IMR-90 (cell line): ENCODE data around the gene HELZ. TPM values are rescaled to one million over a fixed set of nuclear protein-coding genes. Genes with fewer than 3 reads are reported as not detected.

ENCODE experiments used
- ATAC-seq: fragments of 200-7000 bp; cut with Tn5 transposase; 2 replicates; pipeline ENCODE4 v1.9.1; 2020; ENCODE audit warnings: low read depth, mild to moderate bottlenecking, moderate library complexity
- BruUV-seq: library from RNA; stranded (reverse); fragments of 400-500 nt; replicated peaks from 2 replicates; lab custom pipeline; 2021; lab: Mats Ljungman, UMichigan
- CTCF ChIA-PET: fragments of 300-600 bp; formaldehyde crosslinking; extraction: SDS; loops from one replicate; lab custom pipeline; 2021; ENCODE audit warnings: antibody characterized with exemption; lab: Yijun Ruan, JAX
- POLR2A ChIA-PET: fragments of 300-600 bp; sonication (Branson Sonifier 250); formaldehyde crosslinking; loops from one replicate; lab custom pipeline; 2022; ENCODE audit warnings: antibody characterized with exemption; ENCODE audit not compliant: unreplicated experiment; lab: Charles Lee
- DNase-seq: peaks from one replicate; pipeline ENCODE4 v3.0.0; 2013
- H2AFZ ChIP-seq: replicated peaks from 2 replicates; pipeline ENCODE3; 2013; ENCODE audit warnings: low read length, mild to moderate bottlenecking; ENCODE audit not compliant: poor library complexity
- H2AK5ac ChIP-seq: 2 replicates; pipeline ENCODE4 v1.6.1; 2013; ENCODE audit warnings: low read depth, low read length, inconsistent platforms
- H2AK9ac ChIP-seq: replicated peaks from 2 replicates; pipeline ENCODE3; 2013; ENCODE audit warnings: mild to moderate bottlenecking, low read depth, low read length, moderate library complexity; ENCODE audit not compliant: poor library complexity
- H2BK120ac ChIP-seq: 2 replicates; pipeline ENCODE4 v1.6.1; 2013; ENCODE audit warnings: low read depth, low read length, inconsistent platforms
- H2BK15ac ChIP-seq: 3 replicates; pipeline ENCODE4 v1.6.1; 2013; ENCODE audit warnings: low read depth, low read length, inconsistent platforms
- H2BK20ac ChIP-seq: 2 replicates; pipeline ENCODE4 v1.6.1; 2013; ENCODE audit warnings: low read depth, mild to moderate bottlenecking, inconsistent platforms, low read length, moderate library complexity
- H2BK5ac ChIP-seq: 2 replicates; pipeline ENCODE4 v1.6.1; 2013; ENCODE audit warnings: mild to moderate bottlenecking, low read depth, low read length, inconsistent platforms; ENCODE audit not compliant: poor library complexity, severe bottlenecking
- H3K14ac ChIP-seq: replicated peaks from 2 replicates; pipeline ENCODE4 v1.6.1; 2013; ENCODE audit warnings: low read depth, low read length, inconsistent platforms
- H3K18ac ChIP-seq: 2 replicates; pipeline ENCODE4 v1.6.1; 2013; ENCODE audit warnings: low read depth, low read length, control low read depth
- H3K23ac ChIP-seq: 2 replicates; pipeline ENCODE4 v1.6.1; 2013; ENCODE audit warnings: low read depth, low read length, inconsistent platforms
- H3K27ac ChIP-seq: 2 replicates; pipeline ENCODE4 v1.5.1; 2013; ENCODE audit warnings: mild to moderate bottlenecking, control low read depth, low read length; ENCODE audit not compliant: insufficient read depth
- H3K27me3 ChIP-seq: 2 replicates; pipeline ENCODE4 v1.6.1; 2013; ENCODE audit warnings: low read length; ENCODE audit not compliant: control insufficient read depth, insufficient read depth
- H3K36me3 ChIP-seq: 2 replicates; pipeline ENCODE4 v1.6.1; 2013; ENCODE audit warnings: low read length, mixed read lengths; ENCODE audit not compliant: control insufficient read depth, insufficient read depth
- H3K4ac ChIP-seq: 2 replicates; pipeline ENCODE4 v1.6.1; 2013; ENCODE audit warnings: low read depth, low read length, inconsistent platforms
- H3K4me1 ChIP-seq: 2 replicates; pipeline ENCODE4 v1.6.1; 2013; ENCODE audit warnings: low read length, mixed read lengths; ENCODE audit not compliant: control insufficient read depth, insufficient read depth
- H3K4me2 ChIP-seq: 2 replicates; pipeline ENCODE4 v1.6.1; 2013; ENCODE audit warnings: low read depth, mild to moderate bottlenecking, control low read depth, low read length, moderate library complexity
- H3K4me3 ChIP-seq: 2 replicates; pipeline ENCODE4 v1.5.1; 2013; ENCODE audit warnings: low read depth, mild to moderate bottlenecking, control low read depth, low read length, moderate library complexity; ENCODE audit not compliant: insufficient read depth
- H3K56ac ChIP-seq: 2 replicates; pipeline ENCODE4 v1.6.1; 2013; ENCODE audit warnings: low read length, inconsistent platforms; ENCODE audit not compliant: insufficient read depth; ENCODE audit errors: extremely low read depth
- H3K79me1 ChIP-seq, 2 experiments: 2 replicates each; pipeline ENCODE4 v1.6.1; 2013; ENCODE audit warnings: low read length in 2 of 2, inconsistent platforms in 1 of 2, low read depth in 1 of 2
- H3K9ac ChIP-seq: 2 replicates; pipeline ENCODE4 v1.6.1; 2013; ENCODE audit warnings: low read depth, low read length, control low read depth
- H3K9me1 ChIP-seq: 2 replicates; pipeline ENCODE4 v1.6.1; 2013; ENCODE audit warnings: low read length, inconsistent platforms; ENCODE audit not compliant: insufficient read depth
- H3K9me3 ChIP-seq: 2 replicates; pipeline ENCODE4 v1.6.1; 2013; ENCODE audit warnings: low read length; ENCODE audit not compliant: control insufficient read depth, insufficient read depth
- H4K20me1 ChIP-seq: 2 replicates; pipeline ENCODE4 v1.6.1; 2013; ENCODE audit warnings: low read length, inconsistent platforms; ENCODE audit not compliant: insufficient read depth
- H4K5ac ChIP-seq: 2 replicates; pipeline ENCODE4 v1.6.1; 2013; ENCODE audit warnings: mild to moderate bottlenecking, low read depth, low read length, control low read depth
- H4K8ac ChIP-seq, 2 experiments: 2 replicates each; pipeline ENCODE4 v1.6.1; 2013; ENCODE audit warnings: low read depth in 2 of 2, low read length in 2 of 2, control low read depth in 1 of 2, inconsistent platforms in 1 of 2
- H4K91ac ChIP-seq: 2 replicates; pipeline ENCODE4 v1.6.1; 2013; ENCODE audit warnings: low read depth, low read length, inconsistent platforms; ENCODE audit not compliant: insufficient read depth
- BHLHE40 ChIP-seq: fragments of 150-350 bp; IDR thresholded peaks from 2 replicates; pipeline ENCODE4 v1.6.1; 2016; ENCODE audit warnings: mild to moderate bottlenecking, low read depth, low read length
- CEBPB ChIP-seq: IDR thresholded peaks from 2 replicates; pipeline ENCODE4 v1.6.1; 2012; ENCODE audit warnings: low read depth, low read length, improper control_type of control experiment
- CHD1 ChIP-seq: IDR thresholded peaks from 2 replicates; pipeline ENCODE4 v1.6.1; 2012; ENCODE audit warnings: low read depth, low read length, improper control_type of control experiment
- ELK1 ChIP-seq: fragments of 150-350 bp; IDR thresholded peaks from 2 replicates; pipeline ENCODE4 v1.6.1; 2016; ENCODE audit warnings: low read depth, mild to moderate bottlenecking, low read length, moderate library complexity, borderline replicate concordance
- FOS ChIP-seq: fragments of 150-350 bp; IDR thresholded peaks from 2 replicates; pipeline ENCODE4 v1.6.1; 2016; ENCODE audit warnings: low read depth, low read length
- MAFK ChIP-seq: IDR thresholded peaks from 2 replicates; pipeline ENCODE4 v1.6.1; 2012; ENCODE audit warnings: low read depth, low read length, improper control_type of control experiment
- MAZ ChIP-seq: IDR thresholded peaks from 2 replicates; pipeline ENCODE4 v1.6.1; 2012; ENCODE audit warnings: low read depth, mild to moderate bottlenecking, low read length, improper control_type of control experiment, moderate library complexity, borderline replicate concordance
- MXI1 ChIP-seq: IDR thresholded peaks from 2 replicates; pipeline ENCODE4 v1.6.1; 2012; ENCODE audit warnings: low read depth, mild to moderate bottlenecking, low read length, moderate library complexity, borderline replicate concordance
- NFE2L2 ChIP-seq: fragments of 150-350 bp; IDR thresholded peaks from 2 replicates; pipeline ENCODE4 v1.6.1; 2016; ENCODE audit warnings: low read depth, mild to moderate bottlenecking, low read length
- POLR2A ChIP-seq: IDR thresholded peaks from 2 replicates; pipeline ENCODE4 v1.6.1; 2012; ENCODE audit warnings: mild to moderate bottlenecking, low read depth, low read length
- RAD21 ChIP-seq: IDR thresholded peaks from 2 replicates; pipeline ENCODE4 v1.6.1; 2012; ENCODE audit warnings: low read length, improper control_type of control experiment
- RCOR1 ChIP-seq: IDR thresholded peaks from 2 replicates; pipeline ENCODE4 v1.6.1; 2012; ENCODE audit warnings: mild to moderate bottlenecking, low read length, improper control_type of control experiment; ENCODE audit not compliant: insufficient replicate concordance
- RFX5 ChIP-seq: IDR thresholded peaks from 2 replicates; pipeline ENCODE4 v1.8.0; 2012; ENCODE audit warnings: low read depth, mild to moderate bottlenecking, low read length, moderate library complexity
- SMC3 ChIP-seq: fragments of 150-350 bp; IDR thresholded peaks from 2 replicates; pipeline ENCODE4 v1.6.1; 2016; ENCODE audit warnings: low read depth, mild to moderate bottlenecking, antibody characterized with exemption, low read length, moderate library complexity
- USF2 ChIP-seq: fragments of 150-350 bp; IDR thresholded peaks from 2 replicates; pipeline ENCODE4 v1.6.1; 2017; ENCODE audit warnings: mild to moderate bottlenecking, antibody characterized with exemption, low read length, low read depth
- WGBS, 2 experiments: methylation state at CpG; one replicate each; pipeline versions ENCODE4 v1.1.5 to v1.1.7; 2013; ENCODE audit warnings: missing lambda C conversion rate in 2 of 2; ENCODE audit not compliant: insufficient read length in 1 of 2; ENCODE audit errors: extremely low coverage in 2 of 2; 5-methylcytosine and 5-hydroxymethylcytosine counted together
- dilution Hi-C: fragments of 300-500 bp; cut with HindIII; formaldehyde crosslinking; loops from one replicate; pipeline ENCODE4 v1.14.3; 2018; ENCODE audit warnings: low sequenced_read_pairs; ENCODE audit not compliant: unreplicated experiment
- in situ Hi-C: fragments of 300-500 bp; cut with MboI; formaldehyde crosslinking; loops from 3 replicates; pipeline ENCODE4 v1.14.3; 2019; ENCODE audit warnings: low sequenced_read_pairs, inconsistent platforms, mixed read lengths
- intact Hi-C: fragments of 100-400 bp; cut with micrococcal nuclease; formaldehyde crosslinking; loops from 2 replicates; pipeline ENCODE4 v1.10.0; 2022
- polyA plus RNA-seq, 3 experiments: library from polyadenylated mRNA; depleted of rRNA; stranded (reverse); fragments of >200 nt; gene quantifications; 2 replicates each; pipeline ENCODE4 v1.2.3, GENCODE V29; 2012; ENCODE audit warnings: low replicate concordance in 1 of 3
- total RNA-seq: library from RNA; depleted of rRNA; stranded (reverse); fragments of >200 nt; gene quantifications from 2 replicates; pipeline ENCODE4 v1.2.3, GENCODE V29; 2012
- TF ChIP-seq, protein P1 (sequence below): conservative IDR thresholded peaks from 2 replicates; pipeline ENCODE4 v1.5.1; 2012; ENCODE audit warnings: mild to moderate bottlenecking, low read depth, low read length, improper control_type of control experiment

HELZ gene
- total and polyA plus RNA-seq, 2 of the 4 experiments (the other 2 are of a cell fraction), result 8.0 to 60.6 TPM

- no TSS peak for BruUV-seq
- Histone ChIP-seq H3K9me1 (peaks cover 3% of the 10 kb centered on the region), H4K91ac (no peak overlapping the region), H2BK120ac (no peak overlapping the region), H2AK9ac (no peak overlapping the region), H3K56ac (no peak overlapping the region), H3K18ac (no peak overlapping the region), H3K27ac (no peak overlapping the region), H3K4me3 (no peak overlapping the region), H3K4ac (no peak overlapping the region), H2BK15ac (no peak overlapping the region), H3K4me2 (no peak overlapping the region), H2AFZ (no peak overlapping the region), H2AK5ac (no peak overlapping the region), H4K5ac (no peak overlapping the region), H3K9me3 (no peaks in the 10 kb centered on the region), H3K79me1 (peaks cover 3 to 21% of the 10 kb centered on the region in 2 experiments; a peak in 3 of 4 replicates), H3K4me1 (peaks cover 6% of the 10 kb centered on the region), H2BK5ac (no peak overlapping the region), H4K20me1 (peaks cover 4% of the 10 kb centered on the region; the same call in 1 of the 2 replicates), H2BK20ac (no peak overlapping the region), H3K23ac (no peak overlapping the region), H4K8ac (no peak overlapping the region), H3K27me3 (no peaks in the 10 kb centered on the region), H3K14ac (no peak overlapping the region), H3K36me3 (peaks cover 29% of the 10 kb centered on the region), H3K9ac (no peak overlapping the region)
- ATAC-seq (no peak), DNase-seq (no peak)
- in situ Hi-C loops, result no loop called here
- dilution Hi-C loops, result no loop called here
- intact Hi-C loops, result no loop called here
- ChIA-PET CTCF (no interaction called here), POLR2A (no interaction called here)
- TF ChIP-seq SMC3, result no peak
- no peak for TF ChIP-seq ELK1
- no peak for TF ChIP-seq RFX5
- TF ChIP-seq MAZ, result no peak
- no peak for TF ChIP-seq MAFK
- no peak for TF ChIP-seq FOS
- no peak for TF ChIP-seq MXI1
- no peak for TF ChIP-seq CHD1
- no peak for TF ChIP-seq POLR2A
- no peak for TF ChIP-seq NFE2L2
- TF ChIP-seq RCOR1, result no peak
- TF ChIP-seq CEBPB, result no peak
- TF ChIP-seq RAD21, result no peak
- no peak for TF ChIP-seq BHLHE40
- TF ChIP-seq USF2, result no peak
- TF ChIP-seq, protein P1, sequence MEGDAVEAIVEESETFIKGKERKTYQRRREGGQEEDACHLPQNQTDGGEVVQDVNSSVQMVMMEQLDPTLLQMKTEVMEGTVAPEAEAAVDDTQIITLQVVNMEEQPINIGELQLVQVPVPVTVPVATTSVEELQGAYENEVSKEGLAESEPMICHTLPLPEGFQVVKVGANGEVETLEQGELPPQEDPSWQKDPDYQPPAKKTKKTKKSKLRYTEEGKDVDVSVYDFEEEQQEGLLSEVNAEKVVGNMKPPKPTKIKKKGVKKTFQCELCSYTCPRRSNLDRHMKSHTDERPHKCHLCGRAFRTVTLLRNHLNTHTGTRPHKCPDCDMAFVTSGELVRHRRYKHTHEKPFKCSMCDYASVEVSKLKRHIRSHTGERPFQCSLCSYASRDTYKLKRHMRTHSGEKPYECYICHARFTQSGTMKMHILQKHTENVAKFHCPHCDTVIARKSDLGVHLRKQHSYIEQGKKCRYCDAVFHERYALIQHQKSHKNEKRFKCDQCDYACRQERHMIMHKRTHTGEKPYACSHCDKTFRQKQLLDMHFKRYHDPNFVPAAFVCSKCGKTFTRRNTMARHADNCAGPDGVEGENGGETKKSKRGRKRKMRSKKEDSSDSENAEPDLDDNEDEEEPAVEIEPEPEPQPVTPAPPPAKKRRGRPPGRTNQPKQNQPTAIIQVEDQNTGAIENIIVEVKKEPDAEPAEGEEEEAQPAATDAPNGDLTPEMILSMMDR, result no peak
- WGBS, 2 experiments, result no CpG with 5 or more reads among the region's 6 CpGs
Observed at GRCh38 chr17:67148352-67148751, 96.6 kb downstream of the HELZ start.
